Measurements from ENCODE around the gene ETV4. TPM values are rescaled to one million over a fixed set of nuclear protein-coding genes. Genes with fewer than 3 reads are reported as not detected.

Gene ETV4
- total RNA-seq, 1 donor from 2014 or later, result not detected

DNA sequence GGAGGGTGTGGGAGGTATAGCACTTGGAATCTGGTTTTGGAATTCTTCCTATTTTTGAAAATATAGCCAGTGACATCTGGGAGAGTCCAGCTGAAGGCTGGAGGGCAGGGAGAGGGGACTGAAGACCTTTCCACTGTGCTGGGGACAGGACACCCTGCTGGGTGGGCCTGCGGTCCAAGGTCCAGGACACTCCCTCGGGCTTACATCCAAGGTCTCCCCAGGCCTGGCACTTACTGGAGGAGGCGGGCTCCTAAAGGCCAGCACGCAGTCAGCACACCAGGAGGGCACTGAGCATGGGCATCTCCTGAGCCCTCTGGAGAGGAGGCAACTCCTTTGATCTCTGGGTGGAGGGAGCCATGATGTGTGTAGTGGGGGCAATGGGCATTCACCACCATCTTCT lies 35.5 kb upstream of the ETV4 start:
- TF ChIP-seq, protein P1, sequence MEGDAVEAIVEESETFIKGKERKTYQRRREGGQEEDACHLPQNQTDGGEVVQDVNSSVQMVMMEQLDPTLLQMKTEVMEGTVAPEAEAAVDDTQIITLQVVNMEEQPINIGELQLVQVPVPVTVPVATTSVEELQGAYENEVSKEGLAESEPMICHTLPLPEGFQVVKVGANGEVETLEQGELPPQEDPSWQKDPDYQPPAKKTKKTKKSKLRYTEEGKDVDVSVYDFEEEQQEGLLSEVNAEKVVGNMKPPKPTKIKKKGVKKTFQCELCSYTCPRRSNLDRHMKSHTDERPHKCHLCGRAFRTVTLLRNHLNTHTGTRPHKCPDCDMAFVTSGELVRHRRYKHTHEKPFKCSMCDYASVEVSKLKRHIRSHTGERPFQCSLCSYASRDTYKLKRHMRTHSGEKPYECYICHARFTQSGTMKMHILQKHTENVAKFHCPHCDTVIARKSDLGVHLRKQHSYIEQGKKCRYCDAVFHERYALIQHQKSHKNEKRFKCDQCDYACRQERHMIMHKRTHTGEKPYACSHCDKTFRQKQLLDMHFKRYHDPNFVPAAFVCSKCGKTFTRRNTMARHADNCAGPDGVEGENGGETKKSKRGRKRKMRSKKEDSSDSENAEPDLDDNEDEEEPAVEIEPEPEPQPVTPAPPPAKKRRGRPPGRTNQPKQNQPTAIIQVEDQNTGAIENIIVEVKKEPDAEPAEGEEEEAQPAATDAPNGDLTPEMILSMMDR (IDR thresholded peaks at IDR 0.05; ENCODE audit: partially characterized antibody, unreplicated experiment), result no peak
- peaks cover 6% of the 10 kb centered on the region for H3K27me3 Mint-ChIP-seq (ENCODE audit: unreplicated experiment)
- DNase-seq, result no peak
- H3K4me3 Mint-ChIP-seq (ENCODE audit: unreplicated experiment), result no peak overlapping the region
- H3K27ac Mint-ChIP-seq (ENCODE audit: unreplicated experiment), result no peak overlapping the region
- peaks cover 23% of the 10 kb centered on the region for H3K4me1 Mint-ChIP-seq (ENCODE audit: low read depth, unreplicated experiment)
- H3K9me3 Mint-ChIP-seq (ENCODE audit: unreplicated experiment), result peaks cover 2% of the 10 kb centered on the region
- no peaks in the 10 kb centered on the region for H3K36me3 Mint-ChIP-seq (ENCODE audit: unreplicated experiment)

DNA sequence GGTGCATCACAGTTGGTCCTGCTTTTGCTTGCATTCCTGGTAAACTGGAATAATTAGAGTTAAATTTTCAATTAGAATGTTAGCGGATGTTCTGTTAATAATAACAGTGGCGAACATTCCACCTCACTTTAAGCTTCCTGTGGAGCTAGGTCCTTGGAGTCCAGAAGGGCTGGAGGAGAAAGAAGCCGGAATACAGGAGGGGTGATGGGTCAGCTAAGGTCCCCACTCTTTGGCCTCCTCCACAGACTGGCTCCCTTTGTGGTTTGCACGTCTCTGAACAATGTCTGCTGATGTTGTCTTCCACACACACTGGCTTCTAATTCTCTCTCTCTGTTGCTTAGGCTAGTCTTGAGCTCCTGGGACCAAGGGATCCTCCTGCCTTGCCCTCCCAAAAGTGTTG lies 35.0 kb upstream of the ETV4 start:
- H3K36me3 Mint-ChIP-seq (ENCODE audit: unreplicated experiment), result no peaks in the 10 kb centered on the region
- DNase-seq, result no peak
- peaks cover 23% of the 10 kb centered on the region for H3K4me1 Mint-ChIP-seq (ENCODE audit: low read depth, unreplicated experiment)
- peaks cover 2% of the 10 kb centered on the region for H3K9me3 Mint-ChIP-seq (ENCODE audit: unreplicated experiment)
- no peak overlapping the region for H3K27ac Mint-ChIP-seq (ENCODE audit: unreplicated experiment)
- no peak overlapping the region for H3K4me3 Mint-ChIP-seq (ENCODE audit: unreplicated experiment)
- TF ChIP-seq, protein P1 (IDR thresholded peaks at IDR 0.05; ENCODE audit: partially characterized antibody, unreplicated experiment), result no peak
- H3K27me3 Mint-ChIP-seq (ENCODE audit: unreplicated experiment), result peaks cover 6% of the 10 kb centered on the region

DNA sequence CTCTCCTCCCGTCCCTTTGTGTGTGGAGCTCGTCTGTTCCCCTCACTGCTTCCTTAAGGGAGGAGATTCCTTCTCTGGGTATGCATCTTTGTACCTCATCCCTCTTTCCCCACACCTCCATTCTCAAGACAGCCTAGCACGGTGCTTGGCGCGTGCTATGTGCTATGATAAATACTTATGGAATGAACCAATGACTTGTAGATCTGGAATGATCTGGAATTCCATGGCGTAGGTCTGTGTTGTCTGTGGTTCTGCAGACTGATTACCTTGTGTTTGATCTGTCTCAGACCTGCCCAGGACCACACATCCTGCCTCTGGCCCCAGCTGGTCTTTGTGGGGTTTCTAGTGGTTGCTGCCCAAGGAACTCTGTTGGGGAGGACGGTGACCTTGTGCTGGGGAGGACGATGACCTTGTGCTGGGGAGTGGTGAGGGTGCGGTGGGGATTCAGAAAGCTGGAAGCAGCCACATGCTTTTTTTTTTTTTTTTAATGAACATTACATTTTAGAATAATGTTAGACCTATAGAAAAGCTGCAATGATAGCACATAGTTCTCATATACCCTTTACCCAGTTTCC lies 33.5 kb upstream of the ETV4 start:
- Mint-ChIP-seq H3K4me3 (ENCODE audit: unreplicated experiment) (peak overlapping the region; percentile 51), H3K9me3 (ENCODE audit: unreplicated experiment) (peaks cover 2% of the 10 kb centered on the region), H3K4me1 (ENCODE audit: low read depth, unreplicated experiment) (peaks cover 23% of the 10 kb centered on the region), H3K27ac (ENCODE audit: unreplicated experiment) (peak overlapping the region; percentile 40), H3K36me3 (ENCODE audit: unreplicated experiment) (no peaks in the 10 kb centered on the region), H3K27me3 (ENCODE audit: unreplicated experiment) (peaks cover 6% of the 10 kb centered on the region)
- TF ChIP-seq, protein P1 (IDR thresholded peaks at IDR 0.05; ENCODE audit: partially characterized antibody, unreplicated experiment), result no peak
- DNase-seq, result no peak

DNA sequence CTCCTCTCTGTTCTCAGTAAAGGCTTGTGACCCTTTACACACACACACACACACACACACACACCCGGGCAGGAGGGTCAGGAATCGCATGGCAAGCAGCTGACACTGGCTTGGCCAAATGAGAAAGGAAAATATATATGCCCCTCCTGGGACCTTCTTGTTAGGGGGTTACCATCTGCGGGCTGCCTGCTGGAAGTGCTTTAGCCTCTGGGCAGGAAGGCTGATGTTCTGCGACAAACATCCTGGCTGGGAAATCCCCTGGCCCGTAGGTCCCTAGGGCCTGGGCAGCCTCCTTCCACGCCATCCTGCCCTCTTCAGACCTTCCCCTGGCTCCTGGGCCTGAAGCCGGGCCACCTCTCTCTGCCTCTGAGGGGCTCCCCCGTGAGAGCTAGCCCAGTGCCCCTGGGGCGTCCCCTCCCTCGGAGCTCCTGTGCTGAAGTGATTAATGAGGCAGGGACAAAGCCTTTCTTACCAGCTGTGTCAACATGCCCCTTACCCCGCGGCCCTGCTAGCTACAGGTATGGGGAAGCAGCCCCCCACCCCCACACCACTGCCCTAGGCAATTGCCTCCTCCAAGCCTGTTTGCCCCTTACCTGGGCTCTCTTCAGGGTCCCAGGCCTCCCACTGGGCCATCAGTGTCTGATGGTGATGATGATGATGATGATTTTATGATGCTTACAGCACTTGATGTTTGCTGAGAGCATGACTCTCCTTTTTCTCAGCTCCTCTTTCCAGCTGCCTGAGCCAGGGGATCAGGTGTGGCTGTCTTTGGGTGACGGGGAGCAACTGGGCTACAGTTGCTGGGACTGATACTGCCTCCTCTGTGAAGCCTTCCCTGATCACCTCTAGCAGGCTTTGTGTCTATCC lies 32.8 kb upstream of the ETV4 start:
- H3K4me3 Mint-ChIP-seq (ENCODE audit: unreplicated experiment), result peak overlapping the region; percentile 72
- TF ChIP-seq, protein P1 (IDR thresholded peaks at IDR 0.05; ENCODE audit: partially characterized antibody, unreplicated experiment), result no peak
- H3K27ac Mint-ChIP-seq (ENCODE audit: unreplicated experiment), result peak overlapping the region; percentile 86
- peaks cover 6% of the 10 kb centered on the region for H3K27me3 Mint-ChIP-seq (ENCODE audit: unreplicated experiment)
- no peaks in the 10 kb centered on the region for H3K36me3 Mint-ChIP-seq (ENCODE audit: unreplicated experiment)
- H3K4me1 Mint-ChIP-seq (ENCODE audit: low read depth, unreplicated experiment), result peaks cover 23% of the 10 kb centered on the region
- peak; percentile 63 for DNase-seq
- peaks cover 2% of the 10 kb centered on the region for H3K9me3 Mint-ChIP-seq (ENCODE audit: unreplicated experiment)

DNA sequence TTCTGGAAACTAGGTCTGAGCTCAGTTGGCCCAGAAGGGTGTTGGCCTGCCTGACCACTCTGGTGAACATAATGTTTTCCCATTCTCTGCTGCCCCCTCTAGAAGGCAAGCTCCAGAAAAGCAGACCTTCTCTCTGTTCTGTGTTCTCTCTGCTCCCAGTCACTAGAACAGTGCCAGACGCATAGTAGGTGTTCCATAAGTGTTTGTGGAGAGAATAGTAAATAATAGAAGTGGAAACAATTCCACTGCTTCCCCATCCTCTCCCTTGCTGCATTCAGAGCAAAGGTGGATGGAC lies 32.2 kb upstream of the ETV4 start:
- peak overlapping the region; percentile 86 for H3K27ac Mint-ChIP-seq (ENCODE audit: unreplicated experiment)
- no peak for DNase-seq
- peak overlapping the region; percentile 72 for H3K4me3 Mint-ChIP-seq (ENCODE audit: unreplicated experiment)
- H3K9me3 Mint-ChIP-seq (ENCODE audit: unreplicated experiment), result peaks cover 2% of the 10 kb centered on the region
- peaks cover 6% of the 10 kb centered on the region for H3K27me3 Mint-ChIP-seq (ENCODE audit: unreplicated experiment)
- H3K36me3 Mint-ChIP-seq (ENCODE audit: unreplicated experiment), result no peaks in the 10 kb centered on the region
- TF ChIP-seq, protein P1 (IDR thresholded peaks at IDR 0.05; ENCODE audit: partially characterized antibody, unreplicated experiment), result no peak
- peaks cover 23% of the 10 kb centered on the region for H3K4me1 Mint-ChIP-seq (ENCODE audit: low read depth, unreplicated experiment)

All from glutamatergic neuron (in vitro differentiated cells).